Measurements from ENCODE around the gene TMEM132D. TPM values are rescaled to one million over a fixed set of nuclear protein-coding genes. Genes with fewer than 3 reads are reported as not detected.

TMEM132D gene
- total RNA-seq, 1 experiment from 2014 or later: 1.4 TPM

GRCh38 chr12:129753586-129753985 lies 150.2 kb downstream of the TMEM132D start:
- Mint-ChIP-seq H3K4me3 (no peak overlapping the region), H3K36me3 (peaks cover 72% of the 10 kb centered on the region), H3K27ac (no peak overlapping the region), H3K27me3 (ENCODE audit: low read depth) (peaks cover 11% of the 10 kb centered on the region), H3K9me3 (peaks cover 74% of the 10 kb centered on the region), H3K4me1 (no peaks in the 10 kb centered on the region)
- CTCF ChIA-PET: no interaction called here
- POLR2A ChIA-PET: no interaction called here
- TF ChIP-seq GRHL2 (CRISPR knock-in tag; IDR thresholded peaks at IDR 0.05; ENCODE audit: insufficient replicate concordance, severe bottlenecking): no peak
- no peak for TF ChIP-seq SMAD4 (CRISPR knock-in tag; IDR thresholded peaks at IDR 0.05)
- TF ChIP-seq ZNF232 (CRISPR knock-in tag; IDR thresholded peaks at IDR 0.05): no peak
- TF ChIP-seq NR3C1 (CRISPR knock-in tag; conservative IDR thresholded peaks at IDR 0.05; ENCODE audit: low read depth): no peak
- TF ChIP-seq, protein P1, sequence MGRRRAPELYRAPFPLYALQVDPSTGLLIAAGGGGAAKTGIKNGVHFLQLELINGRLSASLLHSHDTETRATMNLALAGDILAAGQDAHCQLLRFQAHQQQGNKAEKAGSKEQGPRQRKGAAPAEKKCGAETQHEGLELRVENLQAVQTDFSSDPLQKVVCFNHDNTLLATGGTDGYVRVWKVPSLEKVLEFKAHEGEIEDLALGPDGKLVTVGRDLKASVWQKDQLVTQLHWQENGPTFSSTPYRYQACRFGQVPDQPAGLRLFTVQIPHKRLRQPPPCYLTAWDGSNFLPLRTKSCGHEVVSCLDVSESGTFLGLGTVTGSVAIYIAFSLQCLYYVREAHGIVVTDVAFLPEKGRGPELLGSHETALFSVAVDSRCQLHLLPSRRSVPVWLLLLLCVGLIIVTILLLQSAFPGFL (CRISPR knock-in tag; IDR thresholded peaks at IDR 0.05; ENCODE audit: borderline replicate concordance): no peak
- no peak for TF ChIP-seq ZNF416 (CRISPR knock-in tag; IDR thresholded peaks at IDR 0.05)
- TF ChIP-seq ESRRA (CRISPR knock-in tag; IDR thresholded peaks at IDR 0.05; ENCODE audit: borderline replicate concordance): no peak
- TF ChIP-seq, protein P2, sequence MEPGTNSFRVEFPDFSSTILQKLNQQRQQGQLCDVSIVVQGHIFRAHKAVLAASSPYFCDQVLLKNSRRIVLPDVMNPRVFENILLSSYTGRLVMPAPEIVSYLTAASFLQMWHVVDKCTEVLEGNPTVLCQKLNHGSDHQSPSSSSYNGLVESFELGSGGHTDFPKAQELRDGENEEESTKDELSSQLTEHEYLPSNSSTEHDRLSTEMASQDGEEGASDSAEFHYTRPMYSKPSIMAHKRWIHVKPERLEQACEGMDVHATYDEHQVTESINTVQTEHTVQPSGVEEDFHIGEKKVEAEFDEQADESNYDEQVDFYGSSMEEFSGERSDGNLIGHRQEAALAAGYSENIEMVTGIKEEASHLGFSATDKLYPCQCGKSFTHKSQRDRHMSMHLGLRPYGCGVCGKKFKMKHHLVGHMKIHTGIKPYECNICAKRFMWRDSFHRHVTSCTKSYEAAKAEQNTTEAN (CRISPR knock-in tag; IDR thresholded peaks at IDR 0.05): no peak
- no peak for TF ChIP-seq TEAD4 (CRISPR knock-in tag; IDR thresholded peaks at IDR 0.05)
- no peak for TF ChIP-seq USF2 (CRISPR knock-in tag; IDR thresholded peaks at IDR 0.05)
- no peak for ATAC-seq
- DNase-seq (ENCODE audit: low spot score): no peak

DNA sequence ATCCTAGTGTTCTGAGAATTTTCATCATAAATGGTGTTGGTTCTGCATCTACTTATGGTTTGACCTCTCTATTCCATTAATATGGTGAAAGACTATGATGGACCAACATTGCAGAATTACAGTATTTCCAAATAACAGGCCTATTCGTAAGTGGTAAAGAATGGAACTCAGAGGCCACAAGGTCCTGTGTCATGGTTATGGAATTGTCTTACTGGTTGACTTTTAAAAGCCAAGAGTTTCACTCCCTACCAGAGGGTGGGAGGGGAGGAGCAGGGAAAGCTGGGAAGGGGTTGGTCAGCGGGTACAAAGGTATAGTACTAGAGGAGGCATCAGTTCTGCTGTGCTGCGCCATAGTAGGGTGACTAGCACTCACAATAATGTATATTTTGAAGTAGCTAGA lies 153.4 kb downstream of the TMEM132D start:
- Mint-ChIP-seq H3K4me1 (no peaks in the 10 kb centered on the region), H3K27ac (no peak overlapping the region), H3K9me3 (peaks cover 54% of the 10 kb centered on the region), H3K36me3 (peaks cover 53% of the 10 kb centered on the region), H3K27me3 (ENCODE audit: low read depth) (peaks cover 7% of the 10 kb centered on the region), H3K4me3 (no peak overlapping the region)
- no peak for ATAC-seq
- TF ChIP-seq, protein P3, sequence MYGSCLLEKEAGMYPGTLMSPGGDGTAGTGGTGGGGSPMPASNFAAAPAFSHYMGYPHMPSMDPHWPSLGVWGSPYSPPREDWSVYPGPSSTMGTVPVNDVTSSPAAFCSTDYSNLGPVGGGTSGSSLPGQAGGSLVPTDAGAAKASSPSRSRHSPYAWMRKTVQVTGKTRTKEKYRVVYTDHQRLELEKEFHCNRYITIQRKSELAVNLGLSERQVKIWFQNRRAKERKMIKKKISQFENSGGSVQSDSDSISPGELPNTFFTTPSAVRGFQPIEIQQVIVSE (CRISPR knock-in tag; IDR thresholded peaks at IDR 0.05; ENCODE audit: borderline replicate concordance): no peak
- TF ChIP-seq, protein P4, sequence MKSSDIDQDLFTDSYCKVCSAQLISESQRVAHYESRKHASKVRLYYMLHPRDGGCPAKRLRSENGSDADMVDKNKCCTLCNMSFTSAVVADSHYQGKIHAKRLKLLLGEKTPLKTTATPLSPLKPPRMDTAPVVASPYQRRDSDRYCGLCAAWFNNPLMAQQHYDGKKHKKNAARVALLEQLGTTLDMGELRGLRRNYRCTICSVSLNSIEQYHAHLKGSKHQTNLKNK (CRISPR knock-in tag; IDR thresholded peaks at IDR 0.05): no peak
- TF ChIP-seq, protein P2 (CRISPR knock-in tag; IDR thresholded peaks at IDR 0.05): no peak
- TF ChIP-seq MXD4 (CRISPR knock-in tag; IDR thresholded peaks at IDR 0.05; ENCODE audit: borderline replicate concordance): no peak
- ChIA-PET CTCF (no interaction called here), POLR2A (no interaction called here)
- DNase-seq (ENCODE audit: low spot score): no peak

DNA sequence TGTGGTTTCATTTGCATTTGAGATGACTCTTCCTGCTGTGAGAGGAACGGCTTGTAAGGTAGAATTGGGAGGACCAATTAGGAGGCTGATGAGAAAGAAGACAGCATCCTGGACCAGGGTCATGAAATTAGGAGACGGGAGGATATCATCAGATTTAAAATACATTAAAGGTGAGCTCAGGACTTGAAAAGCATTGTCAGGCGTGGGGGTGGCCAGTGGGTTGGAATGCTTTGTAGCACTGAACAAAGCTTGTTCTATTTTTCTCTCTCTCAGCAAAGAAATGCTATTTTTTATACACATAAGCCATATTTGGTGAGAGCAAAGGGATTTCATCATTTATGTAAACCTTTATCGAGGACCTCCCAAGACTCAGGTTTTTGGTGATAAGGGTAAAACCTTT lies 157.5 kb downstream of the TMEM132D start:
- no peak overlapping the region for H3K4me3 Mint-ChIP-seq
- peaks cover 10% of the 10 kb centered on the region for H3K27me3 Mint-ChIP-seq (ENCODE audit: low read depth)
- no peak overlapping the region for H3K27ac Mint-ChIP-seq
- POLR2A ChIA-PET: no interaction called here
- no peaks in the 10 kb centered on the region for H3K4me1 Mint-ChIP-seq
- ATAC-seq (no peak), DNase-seq (ENCODE audit: low spot score) (no peak)
- peaks cover 46% of the 10 kb centered on the region for H3K36me3 Mint-ChIP-seq
- CTCF ChIA-PET: no interaction called here
- H3K9me3 Mint-ChIP-seq: peaks cover 13% of the 10 kb centered on the region
- TF ChIP-seq GABPB1 (CRISPR knock-in tag; IDR thresholded peaks at IDR 0.05) (no peak), ATF6 (CRISPR knock-in tag; IDR thresholded peaks at IDR 0.05) (no peak), JUN (CRISPR knock-in tag; IDR thresholded peaks at IDR 0.05) (no peak), NFATC4 (CRISPR knock-in tag; IDR thresholded peaks at IDR 0.05) (no peak), ELF4 (CRISPR knock-in tag; IDR thresholded peaks at IDR 0.05; ENCODE audit: low read depth) (no peak), ZNF416 (CRISPR knock-in tag; IDR thresholded peaks at IDR 0.05) (no peak)
- TF ChIP-seq, protein P4 (CRISPR knock-in tag; IDR thresholded peaks at IDR 0.05): no peak
- TF ChIP-seq, protein P5, sequence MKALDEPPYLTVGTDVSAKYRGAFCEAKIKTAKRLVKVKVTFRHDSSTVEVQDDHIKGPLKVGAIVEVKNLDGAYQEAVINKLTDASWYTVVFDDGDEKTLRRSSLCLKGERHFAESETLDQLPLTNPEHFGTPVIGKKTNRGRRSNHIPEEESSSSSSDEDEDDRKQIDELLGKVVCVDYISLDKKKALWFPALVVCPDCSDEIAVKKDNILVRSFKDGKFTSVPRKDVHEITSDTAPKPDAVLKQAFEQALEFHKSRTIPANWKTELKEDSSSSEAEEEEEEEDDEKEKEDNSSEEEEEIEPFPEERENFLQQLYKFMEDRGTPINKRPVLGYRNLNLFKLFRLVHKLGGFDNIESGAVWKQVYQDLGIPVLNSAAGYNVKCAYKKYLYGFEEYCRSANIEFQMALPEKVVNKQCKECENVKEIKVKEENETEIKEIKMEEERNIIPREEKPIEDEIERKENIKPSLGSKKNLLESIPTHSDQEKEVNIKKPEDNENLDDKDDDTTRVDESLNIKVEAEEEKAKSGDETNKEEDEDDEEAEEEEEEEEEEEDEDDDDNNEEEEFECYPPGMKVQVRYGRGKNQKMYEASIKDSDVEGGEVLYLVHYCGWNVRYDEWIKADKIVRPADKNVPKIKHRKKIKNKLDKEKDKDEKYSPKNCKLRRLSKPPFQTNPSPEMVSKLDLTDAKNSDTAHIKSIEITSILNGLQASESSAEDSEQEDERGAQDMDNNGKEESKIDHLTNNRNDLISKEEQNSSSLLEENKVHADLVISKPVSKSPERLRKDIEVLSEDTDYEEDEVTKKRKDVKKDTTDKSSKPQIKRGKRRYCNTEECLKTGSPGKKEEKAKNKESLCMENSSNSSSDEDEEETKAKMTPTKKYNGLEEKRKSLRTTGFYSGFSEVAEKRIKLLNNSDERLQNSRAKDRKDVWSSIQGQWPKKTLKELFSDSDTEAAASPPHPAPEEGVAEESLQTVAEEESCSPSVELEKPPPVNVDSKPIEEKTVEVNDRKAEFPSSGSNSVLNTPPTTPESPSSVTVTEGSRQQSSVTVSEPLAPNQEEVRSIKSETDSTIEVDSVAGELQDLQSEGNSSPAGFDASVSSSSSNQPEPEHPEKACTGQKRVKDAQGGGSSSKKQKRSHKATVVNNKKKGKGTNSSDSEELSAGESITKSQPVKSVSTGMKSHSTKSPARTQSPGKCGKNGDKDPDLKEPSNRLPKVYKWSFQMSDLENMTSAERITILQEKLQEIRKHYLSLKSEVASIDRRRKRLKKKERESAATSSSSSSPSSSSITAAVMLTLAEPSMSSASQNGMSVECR (CRISPR knock-in tag; IDR thresholded peaks at IDR 0.05; ENCODE audit: borderline replicate concordance): no peak

Measured in WTC11 (cell line).